GM12878 (cell line): ENCODE measurements around the gene SIRT5. TPM values are rescaled to one million over a fixed set of nuclear protein-coding genes. Genes with fewer than 3 reads are reported as not detected.

Experiments
- ATAC-seq: fragments of 200-7000 bp; cut with Tn5 transposase; 3 replicates; pipeline ENCODE4 v1.9.1; 2020; ENCODE audit warnings: mild to moderate bottlenecking, moderate library complexity
- BruUV-seq: library from RNA; stranded (reverse); fragments of 400-500 nt; replicated peaks from 2 replicates; lab custom pipeline; 2021; lab: Mats Ljungman, UMichigan
- CTCF ChIA-PET: fragments of 300-600 bp; sonication (Branson Sonifier 250); formaldehyde crosslinking; extraction: SDS; loops from one replicate; lab custom pipeline; 2021; ENCODE audit warnings: inconsistent platforms; lab: Yijun Ruan, JAX
- POLR2A ChIA-PET: fragments of 350-600 bp; formaldehyde crosslinking; extraction: SDS; loops from one replicate; lab custom pipeline; 2021; ENCODE audit warnings: inconsistent platforms; lab: Charles Lee
- RAD21 ChIA-PET: fragments of 300-600 bp; sonication (Branson Sonifier 250); formaldehyde crosslinking; loops from one replicate; lab custom pipeline; 2023; ENCODE audit warnings: antibody characterized with exemption; ENCODE audit not compliant: unreplicated experiment; lab: Charles Lee
- SMC1A ChIA-PET: fragments of 300-600 bp; sonication (Branson Sonifier 250); formaldehyde crosslinking; loops from one replicate; lab custom pipeline; 2023; ENCODE audit not compliant: unreplicated experiment, uncharacterized antibody; lab: Charles Lee
- DNase-seq: peaks from one replicate; pipeline ENCODE4 v3.0.0-alpha.2; 2011; ENCODE audit warnings: low read depth, low spot score
- FAIRE-seq: peaks from 3 replicates; lab custom pipeline; 2011; peaks lifted over from hg19 to GRCh38; lab: Jason Lieb, UNC
- H2AFZ ChIP-seq: 2 replicates; pipeline ENCODE4 v1.6.0; 2011; ENCODE audit warnings: low read depth, low read length, control low read depth; ENCODE audit not compliant: control insufficient read depth
- H3K27ac ChIP-seq: 2 replicates; pipeline ENCODE4 v1.5.1; 2011; ENCODE audit warnings: control low read depth; ENCODE audit not compliant: control insufficient read depth, insufficient read depth
- H3K27me3 ChIP-seq, 2 experiments: replicated peaks in 1 of 2; 2 replicates each; pipeline versions ENCODE4 v1.6.0 to v1.6.1; 2011; ENCODE audit warnings: low read length in 1 of 2; ENCODE audit not compliant: control insufficient read depth in 2 of 2, insufficient read depth in 2 of 2
- H3K36me3 ChIP-seq, 2 experiments: 2 replicates each; pipeline ENCODE4 v1.5.1; 2011; ENCODE audit warnings: low read length in 1 of 2; ENCODE audit not compliant: control insufficient read depth in 2 of 2, insufficient read depth in 2 of 2
- H3K4me1 ChIP-seq: 2 replicates; pipeline ENCODE4 v1.6.1; 2011; ENCODE audit warnings: mild to moderate bottlenecking, low read length, moderate library complexity, mixed read lengths; ENCODE audit not compliant: control insufficient read depth, insufficient read depth
- H3K4me2 ChIP-seq: 2 replicates; pipeline ENCODE4 v1.6.0; 2011; ENCODE audit warnings: control low read depth; ENCODE audit not compliant: control insufficient read depth, insufficient read depth
- H3K4me3 ChIP-seq: fragments of 200-600 bp; sonication (generic); 2 replicates; pipeline ENCODE4 v1.5.1; 2016
- H3K79me2 ChIP-seq: 2 replicates; pipeline ENCODE4 v1.6.0; 2011; ENCODE audit warnings: low read length; ENCODE audit not compliant: control insufficient read depth, insufficient read depth
- H3K9ac ChIP-seq: 2 replicates; pipeline ENCODE4 v1.8.0; 2011; ENCODE audit warnings: low read length, control low read depth, mixed read lengths; ENCODE audit not compliant: control insufficient read depth, insufficient read depth
- H3K9me3 ChIP-seq: replicated peaks from 3 replicates; pipeline ENCODE4 v1.5.1; 2011; ENCODE audit warnings: mild to moderate bottlenecking, low read length; ENCODE audit not compliant: control insufficient read depth, insufficient read depth
- H4K20me1 ChIP-seq: 2 replicates; pipeline ENCODE4 v1.6.0; 2011; ENCODE audit not compliant: control insufficient read depth, insufficient read depth
- BCLAF1 ChIP-seq: fragments of 450-650 bp; IDR thresholded peaks from 2 replicates; pipeline ENCODE4 v1.6.1; 2017; ENCODE audit warnings: antibody characterized with exemption, mild to moderate bottlenecking, moderate library complexity
- BHLHE40 ChIP-seq, 2 experiments: fragments of 450-650 bp in 1 of 2; IDR thresholded peaks; 2 replicates each; pipeline ENCODE4 v1.6.1; 2011 to 2017; ENCODE audit warnings: low read depth in 2 of 2, borderline replicate concordance in 1 of 2, improper control_type of control experiment in 1 of 2, low read length in 1 of 2, mild to moderate bottlenecking in 1 of 2
- EZH2 ChIP-seq: IDR thresholded peaks from 2 replicates; pipeline ENCODE4 v1.6.1; 2012; ENCODE audit warnings: low read depth, mild to moderate bottlenecking, control low read depth, inconsistent platforms, low read length, borderline replicate concordance; ENCODE audit not compliant: control insufficient read depth
- GABPA ChIP-seq: IDR thresholded peaks from 2 replicates; pipeline ENCODE4 v1.6.1; 2014; ENCODE audit warnings: antibody characterized with exemption, low read depth, mild to moderate bottlenecking, inconsistent platforms
- IRF5 ChIP-seq: fragments of 450-650 bp; IDR thresholded peaks from 2 replicates; pipeline ENCODE4 v1.6.1; 2017; ENCODE audit warnings: borderline replicate concordance
- JUND ChIP-seq: IDR thresholded peaks from 2 replicates; pipeline ENCODE4 v1.6.1; 2012; ENCODE audit warnings: low read depth, mild to moderate bottlenecking, low read length, improper control_type of control experiment, moderate library complexity
- KAT2A ChIP-seq: conservative IDR thresholded peaks from 2 replicates; pipeline ENCODE4 v1.6.1; 2011; ENCODE audit warnings: low read depth, low read length; ENCODE audit not compliant: control insufficient read depth
- MEF2B ChIP-seq: fragments of 450-650 bp; IDR thresholded peaks from 2 replicates; pipeline ENCODE4 v1.6.1; 2018; ENCODE audit warnings: mild to moderate bottlenecking, moderate library complexity; ENCODE audit not compliant: partially characterized antibody, poor library complexity, severe bottlenecking
- PAX5 ChIP-seq: IDR thresholded peaks from 2 replicates; pipeline ENCODE4 v1.6.1; 2011; ENCODE audit warnings: low read depth, low read length, borderline replicate concordance
- SKIL ChIP-seq: fragments of 450-650 bp; IDR thresholded peaks from 2 replicates; pipeline ENCODE4 v1.6.1; 2017; ENCODE audit warnings: mild to moderate bottlenecking, low read depth, inconsistent platforms; ENCODE audit not compliant: poor library complexity, severe bottlenecking
- SMAD5 ChIP-seq: IDR thresholded peaks from 2 replicates; pipeline ENCODE4 v1.6.1; 2016; ENCODE audit warnings: antibody characterized with exemption, low read depth
- SMARCA5 ChIP-seq: fragments of 450-650 bp; IDR thresholded peaks from 2 replicates; pipeline ENCODE4 v1.6.1; 2017; ENCODE audit warnings: mild to moderate bottlenecking
- SP1 ChIP-seq: IDR thresholded peaks from one replicate; pipeline ENCODE4 v1.6.1; 2011; ENCODE audit warnings: low read depth, low read length
- WGBS: methylation state at CpG from one replicate; pipeline ENCODE4 v1.1.6; 2016; ENCODE audit warnings: low lambda C conversion rate; ENCODE audit not compliant: insufficient replicate concordance, insufficient coverage; ENCODE audit errors: missing lambda C conversion rate; 5-methylcytosine and 5-hydroxymethylcytosine counted together
- in situ Hi-C: fragments of 300-500 bp; cut with MboI; formaldehyde crosslinking; loops from 9 replicates; pipeline ENCODE4 v1.14.3; 2018; ENCODE audit warnings: mixed read lengths
- intact Hi-C: fragments of 100-400 bp; cut with micrococcal nuclease; formaldehyde crosslinking; loops from one replicate; pipeline ENCODE4 v1.14.2; 2022; ENCODE audit not compliant: unreplicated experiment
- polyA plus RNA-seq, 11 experiments: library from polyadenylated mRNA; depleted of rRNA in 4 of 11; unstranded in 6 of 11; stranded (reverse) in 5 of 11; fragments of >200 nt; fragmentation: Nextera tagmentation in 4 of 11; fragmentation: Illumina TruSeq in 1 of 11; extraction: Ambion mirVana in 4 of 11; extraction: Trizol in 1 of 11; gene quantifications; 1 replicate in 1 of 11; 2 replicates in 10 of 11; pipeline versions ENCODE4 v1.2.1 to v1.2.3, GENCODE V29; 2011 to 2016; ENCODE audit warnings: inconsistent platforms in 2 of 11, missing spikeins in 2 of 11, low read depth in 1 of 11
- total RNA-seq, 4 experiments: library from RNA; depleted of rRNA in 3 of 4; stranded (reverse); fragments of >200 nt in 3 of 4; fragmentation: Illumina TruSeq in 1 of 4; extraction: Trizol in 1 of 4; gene quantifications; 2 replicates each; pipeline versions ENCODE4 v1.2.1 to v1.2.3, GENCODE V29; 2013 to 2021

The SIRT5 gene
- total and polyA plus RNA-seq, 10 of the 15 experiments (the other 5 are each of a cell fraction or from before 2014, with no cell fraction given), result 1.7 to 12.4 (median 10.0) TPM

GRCh38 chr6:13581700-13582229, 7.4 kb downstream of the SIRT5 start (continued):
- TF ChIP-seq KAT2A (no peak), SKIL (no peak), MEF2B (no peak)

- no peaks in the 10 kb centered on the region for H3K27me3 ChIP-seq
- H3K4me3 ChIP-seq, result no peak overlapping the region
- ChIA-PET RAD21 (no interaction called here), POLR2A (no interaction called here), SMC1A (interaction anchor here (0.6 kb wide), 1 partner anchor 229 kb away, joined by 3 read pairs; no protein-coding TSS in a partner anchor), CTCF (interaction anchor here (1.3 kb wide), 1 partner anchor 12 kb away, joined by 4 read pairs; the partner anchor contains the start of gene SIRT5)
- intact Hi-C loops (no loop called here), in situ Hi-C loops (no loop called here)
- WGBS, result 97% methylated on average over 7 of the region's 7 CpGs
- no peak for DNase-seq
- H3K4me2 ChIP-seq, result no peak overlapping the region
- no peak for FAIRE-seq
- H2AFZ ChIP-seq, result no peak overlapping the region
- no peak for ATAC-seq
- no peaks in the 10 kb centered on the region for H3K79me2 ChIP-seq
- H3K27ac ChIP-seq, result no peak overlapping the region
- H3K9ac ChIP-seq, result no peak overlapping the region
- H3K4me1 ChIP-seq, result no peaks in the 10 kb centered on the region
- no TSS peak for BruUV-seq
- H3K9me3 ChIP-seq, result no peaks in the 10 kb centered on the region
- peaks cover 0 to 10% of the 10 kb centered on the region in 2 experiments; a peak in 2 of 4 replicates for H3K36me3 ChIP-seq
- no peaks in the 10 kb centered on the region for H4K20me1 ChIP-seq
- TF ChIP-seq EZH2, result no peak
- no peak for TF ChIP-seq SMAD5
- no peak for TF ChIP-seq IRF5
- TF ChIP-seq GABPA, result no peak
- TF ChIP-seq BCLAF1, result no peak
- TF ChIP-seq BHLHE40 (IDR thresholded peaks at IDR 0.05; ENCODE audit: borderline replicate concordance in 1 of 2, low read depth in 2 of 2, low read length in 1 of 2), result no peak
- TF ChIP-seq SP1, result no peak
- no peak for TF ChIP-seq SMARCA5
- no peak for TF ChIP-seq PAX5
- no peak for TF ChIP-seq JUND
Measured at GRCh38 chr6:13586603-13587542, 12.5 kb downstream of the SIRT5 start.
